ENCODE data around the gene SHQ1. TPM values are rescaled to one million over a fixed set of nuclear protein-coding genes. Genes with fewer than 3 reads are reported as not detected.

SHQ1 gene
- total RNA-seq, 1 experiment from 2014 or later, result 27.6 TPM

GRCh38 chr3:72888546-72889309, 40.5 kb upstream of the SHQ1 start:
- ChIA-PET POLR2A (no interaction called here), CTCF (interaction anchor here (2.5 kb wide), 1 partner anchor 38 kb away, joined by 12 read pairs; no protein-coding TSS in a partner anchor), RAD21 (ENCODE audit: low non-redundant PET in 1 of 2, low total read pairs in 2 of 2, uncharacterized antibody in 2 of 2, unreplicated experiment in 2 of 2) (no interaction called here)
- intact Hi-C loops (cut with micrococcal nuclease), result loop anchor here (10.0 kb wide), 1 partner anchor 294 kb away; no protein-coding TSS in a partner anchor
- Histone ChIP-seq H2AFZ (ENCODE audit: low read depth, low read length, poor library complexity, severe bottlenecking) (peak overlapping the region; percentile 37), H3K79me2 (ENCODE audit: insufficient read depth, low read length) (no peaks in the 10 kb centered on the region), H4K20me1 (ENCODE audit: insufficient read depth) (no peaks in the 10 kb centered on the region), H3K4me2 (ENCODE audit: low read length) (peak overlapping the region; percentile 82), H3K27me3 (ENCODE audit: insufficient read depth, low read length) (no peaks in the 10 kb centered on the region), H3K9me2 (ENCODE audit: insufficient read depth) (no peaks in the 10 kb centered on the region), H3K9me3 (ENCODE audit: control insufficient read depth in 1 of 2, insufficient read depth in 1 of 2, low read depth in 1 of 2, low read length in 2 of 2) (no peaks in the 10 kb centered on the region), H3K4me3 (replicated peaks in 1 of 2; ENCODE audit: low read depth in 1 of 2, low read length in 2 of 2) (peak overlapping the region; percentile 50 to 58), H3K36me3 (ENCODE audit: control insufficient read depth in 1 of 2, insufficient read depth in 2 of 2, low read length in 2 of 2) (no peaks in the 10 kb centered on the region), H3K4me1 (ENCODE audit: control insufficient read depth in 1 of 2, insufficient read depth in 2 of 2, low read length in 2 of 2) (peaks cover 35 to 40% of the 10 kb centered on the region in 2 experiments), H3K27ac (ENCODE audit: low read depth, low read length) (peak overlapping the region; percentile 50; the same call in 1 of the 2 replicates), H3K9ac (ENCODE audit: low read length) (peak overlapping the region; percentile 29)
- no peak for TF ChIP-seq SRF (IDR thresholded peaks at IDR 0.05; ENCODE audit: low read depth)
- TF ChIP-seq, protein P1, sequence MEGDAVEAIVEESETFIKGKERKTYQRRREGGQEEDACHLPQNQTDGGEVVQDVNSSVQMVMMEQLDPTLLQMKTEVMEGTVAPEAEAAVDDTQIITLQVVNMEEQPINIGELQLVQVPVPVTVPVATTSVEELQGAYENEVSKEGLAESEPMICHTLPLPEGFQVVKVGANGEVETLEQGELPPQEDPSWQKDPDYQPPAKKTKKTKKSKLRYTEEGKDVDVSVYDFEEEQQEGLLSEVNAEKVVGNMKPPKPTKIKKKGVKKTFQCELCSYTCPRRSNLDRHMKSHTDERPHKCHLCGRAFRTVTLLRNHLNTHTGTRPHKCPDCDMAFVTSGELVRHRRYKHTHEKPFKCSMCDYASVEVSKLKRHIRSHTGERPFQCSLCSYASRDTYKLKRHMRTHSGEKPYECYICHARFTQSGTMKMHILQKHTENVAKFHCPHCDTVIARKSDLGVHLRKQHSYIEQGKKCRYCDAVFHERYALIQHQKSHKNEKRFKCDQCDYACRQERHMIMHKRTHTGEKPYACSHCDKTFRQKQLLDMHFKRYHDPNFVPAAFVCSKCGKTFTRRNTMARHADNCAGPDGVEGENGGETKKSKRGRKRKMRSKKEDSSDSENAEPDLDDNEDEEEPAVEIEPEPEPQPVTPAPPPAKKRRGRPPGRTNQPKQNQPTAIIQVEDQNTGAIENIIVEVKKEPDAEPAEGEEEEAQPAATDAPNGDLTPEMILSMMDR (IDR thresholded peaks at IDR 0.05 in 2 of 3, conservative IDR thresholded peaks at IDR 0.05 in 1 of 3; ENCODE audit: borderline replicate concordance in 1 of 3, insufficient read depth in 1 of 3, low read depth in 2 of 3, low read length in 2 of 3), result no peak
- no peak for TF ChIP-seq POLR2AphosphoS5 (IDR thresholded peaks at IDR 0.05; ENCODE audit: low read depth, low read length)
- TF ChIP-seq, protein P2, sequence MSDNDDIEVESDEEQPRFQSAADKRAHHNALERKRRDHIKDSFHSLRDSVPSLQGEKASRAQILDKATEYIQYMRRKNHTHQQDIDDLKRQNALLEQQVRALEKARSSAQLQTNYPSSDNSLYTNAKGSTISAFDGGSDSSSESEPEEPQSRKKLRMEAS (IDR thresholded peaks at IDR 0.05), result no peak
- no peak for TF ChIP-seq YY1 (IDR thresholded peaks at IDR 0.05; ENCODE audit: extremely low read depth, insufficient replicate concordance, low read depth, low read length)
- TF ChIP-seq, protein P3, sequence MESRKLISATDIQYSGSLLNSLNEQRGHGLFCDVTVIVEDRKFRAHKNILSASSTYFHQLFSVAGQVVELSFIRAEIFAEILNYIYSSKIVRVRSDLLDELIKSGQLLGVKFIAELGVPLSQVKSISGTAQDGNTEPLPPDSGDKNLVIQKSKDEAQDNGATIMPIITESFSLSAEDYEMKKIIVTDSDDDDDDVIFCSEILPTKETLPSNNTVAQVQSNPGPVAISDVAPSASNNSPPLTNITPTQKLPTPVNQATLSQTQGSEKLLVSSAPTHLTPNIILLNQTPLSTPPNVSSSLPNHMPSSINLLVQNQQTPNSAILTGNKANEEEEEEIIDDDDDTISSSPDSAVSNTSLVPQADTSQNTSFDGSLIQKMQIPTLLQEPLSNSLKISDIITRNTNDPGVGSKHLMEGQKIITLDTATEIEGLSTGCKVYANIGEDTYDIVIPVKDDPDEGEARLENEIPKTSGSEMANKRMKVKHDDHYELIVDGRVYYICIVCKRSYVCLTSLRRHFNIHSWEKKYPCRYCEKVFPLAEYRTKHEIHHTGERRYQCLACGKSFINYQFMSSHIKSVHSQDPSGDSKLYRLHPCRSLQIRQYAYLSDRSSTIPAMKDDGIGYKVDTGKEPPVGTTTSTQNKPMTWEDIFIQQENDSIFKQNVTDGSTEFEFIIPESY (IDR thresholded peaks at IDR 0.05; ENCODE audit: extremely low read depth, insufficient replicate concordance, low read length), result no peak
- no peak for TF ChIP-seq FOSL1 (IDR thresholded peaks at IDR 0.05; ENCODE audit: low read depth)
- TF ChIP-seq ZFX (IDR thresholded peaks at IDR 0.05), result no peak
- no peak for TF ChIP-seq SIN3A (IDR thresholded peaks at IDR 0.05; ENCODE audit: low read depth)
- TF ChIP-seq RAD21 (IDR thresholded peaks at IDR 0.05; ENCODE audit: low read depth), result no peak
- TF ChIP-seq JUND (IDR thresholded peaks at IDR 0.05), result no peak
- no peak for TF ChIP-seq ZNF274 (IDR thresholded peaks at IDR 0.05; ENCODE audit: low read depth, low read length)
- TF ChIP-seq EGR1 (IDR thresholded peaks at IDR 0.05; ENCODE audit: low read depth), result no peak
- no peak for TF ChIP-seq ELF1 (IDR thresholded peaks at IDR 0.05; ENCODE audit: borderline replicate concordance, low read depth)
- TF ChIP-seq CBX3 (IDR thresholded peaks at IDR 0.05; ENCODE audit: low read depth), result no peak
- TF ChIP-seq EZH2 (IDR thresholded peaks at IDR 0.05), result no peak
- no peak for TF ChIP-seq POLR2A (IDR thresholded peaks at IDR 0.05; ENCODE audit: borderline replicate concordance, extremely low read depth, insufficient read depth, insufficient read length)
- TF ChIP-seq TCF7L2 (IDR thresholded peaks at IDR 0.05; ENCODE audit: borderline replicate concordance, extremely low read depth, insufficient read depth, insufficient read length), result no peak
- TF ChIP-seq EZH2phosphoT487 (IDR thresholded peaks at IDR 0.05; ENCODE audit: borderline replicate concordance), result no peak
- no peak for TF ChIP-seq SP1 (IDR thresholded peaks at IDR 0.05; ENCODE audit: low read depth)
- DNase-seq (ENCODE audit: low read depth, low spot score) (no peak), ATAC-seq (no peak)
- TSS peak; percentile 39 for BruUV-seq (replicated peaks)

All from HCT116 (cell line).